ENCODE results near the gene KRTAP4-1.

DNA sequence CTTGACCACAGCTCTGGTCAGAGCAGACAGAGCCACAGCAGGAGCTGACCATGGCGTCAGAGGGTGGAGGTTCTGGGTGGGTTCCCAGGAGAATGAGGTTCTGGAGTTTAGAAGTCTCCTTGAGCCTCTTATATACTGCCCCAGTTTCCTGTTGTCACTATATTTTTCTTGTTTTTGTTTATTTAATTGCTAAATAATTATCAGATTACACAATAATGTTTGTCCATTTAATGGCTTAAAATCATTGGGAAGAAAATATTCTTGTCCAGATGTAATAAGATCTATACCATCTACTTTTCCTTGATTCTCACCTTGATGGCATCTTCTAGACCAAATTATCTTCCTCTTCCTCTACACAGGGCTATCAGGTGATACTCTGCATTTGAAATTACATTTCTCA, 16.6 kb downstream of the KRTAP4-1 start, which contains the start of gene KRTAP4-3:
- TF ChIP-seq, protein P1, sequence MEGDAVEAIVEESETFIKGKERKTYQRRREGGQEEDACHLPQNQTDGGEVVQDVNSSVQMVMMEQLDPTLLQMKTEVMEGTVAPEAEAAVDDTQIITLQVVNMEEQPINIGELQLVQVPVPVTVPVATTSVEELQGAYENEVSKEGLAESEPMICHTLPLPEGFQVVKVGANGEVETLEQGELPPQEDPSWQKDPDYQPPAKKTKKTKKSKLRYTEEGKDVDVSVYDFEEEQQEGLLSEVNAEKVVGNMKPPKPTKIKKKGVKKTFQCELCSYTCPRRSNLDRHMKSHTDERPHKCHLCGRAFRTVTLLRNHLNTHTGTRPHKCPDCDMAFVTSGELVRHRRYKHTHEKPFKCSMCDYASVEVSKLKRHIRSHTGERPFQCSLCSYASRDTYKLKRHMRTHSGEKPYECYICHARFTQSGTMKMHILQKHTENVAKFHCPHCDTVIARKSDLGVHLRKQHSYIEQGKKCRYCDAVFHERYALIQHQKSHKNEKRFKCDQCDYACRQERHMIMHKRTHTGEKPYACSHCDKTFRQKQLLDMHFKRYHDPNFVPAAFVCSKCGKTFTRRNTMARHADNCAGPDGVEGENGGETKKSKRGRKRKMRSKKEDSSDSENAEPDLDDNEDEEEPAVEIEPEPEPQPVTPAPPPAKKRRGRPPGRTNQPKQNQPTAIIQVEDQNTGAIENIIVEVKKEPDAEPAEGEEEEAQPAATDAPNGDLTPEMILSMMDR (IDR thresholded peaks at IDR 0.05; ENCODE audit: poor library complexity), result no peak
- TF ChIP-seq EZH2 (IDR thresholded peaks at IDR 0.05; ENCODE audit: borderline replicate concordance), result no peak
- TF ChIP-seq EZH2phosphoT487 (IDR thresholded peaks at IDR 0.05; ENCODE audit: low read depth, severe bottlenecking, unreplicated experiment), result no peak
